H1 (cell line): Measurements from ENCODE around the gene C2orf81. TPM values are rescaled to one million over a fixed set of nuclear protein-coding genes. Genes with fewer than 3 reads are reported as not detected.

Experiments used
- BCL11A ChIP-seq, 2 experiments: IDR thresholded peaks; one replicate each; pipeline ENCODE4 v1.6.1; 2011; ENCODE audit warnings: low read depth in 2 of 2, low read length in 2 of 2, mild to moderate bottlenecking in 2 of 2
- EGR1 ChIP-seq: IDR thresholded peaks from 2 replicates; pipeline ENCODE4 v1.6.1; 2011; ENCODE audit warnings: low read depth, low read length, borderline replicate concordance
- TEAD4 ChIP-seq: IDR thresholded peaks from 2 replicates; pipeline ENCODE4 v1.6.1; 2012; ENCODE audit warnings: low read depth, low read length, inconsistent platforms, mixed read lengths
- polyA plus RNA-seq, 7 experiments: library from polyadenylated mRNA; depleted of rRNA in 3 of 7; stranded (reverse) in 5 of 7; unstranded in 2 of 7; fragments of >200 nt in 5 of 7; fragments of 200-250 nt in 2 of 7; gene quantifications; 1 replicate in 5 of 7; 2 replicates in 1 of 7; 4 replicates in 1 of 7; pipeline versions ENCODE4 v1.2.1 to v1.2.3, GENCODE V29; 2011 to 2013; ENCODE audit warnings: missing spikeins in 2 of 7, mixed read lengths in 2 of 7
- total RNA-seq: library from RNA; stranded (reverse); fragmentation: NEBNext Ultra II Directional; extraction: Animal tissue kit (Norgen Biotek cat#: 25700); gene quantifications from 2 replicates; pipeline ENCODE4 v1.2.1, GENCODE V29; 2021
- TF ChIP-seq, protein P1 (sequence below): IDR thresholded peaks from 2 replicates; pipeline ENCODE4 v1.6.1; 2011; ENCODE audit warnings: low read depth, mild to moderate bottlenecking, low read length; ENCODE audit not compliant: insufficient read depth
- TF ChIP-seq, protein P2 (sequence below): IDR thresholded peaks from 2 replicates; pipeline ENCODE4 v1.6.1; 2011; ENCODE audit warnings: low read length, improper control_type of control experiment

C2orf81 gene
- total and polyA plus RNA-seq, 2 of the 8 experiments (the other 6 are each of a cell fraction or from before 2014, with no cell fraction given): 1.6 to 3.3 TPM

DNA sequence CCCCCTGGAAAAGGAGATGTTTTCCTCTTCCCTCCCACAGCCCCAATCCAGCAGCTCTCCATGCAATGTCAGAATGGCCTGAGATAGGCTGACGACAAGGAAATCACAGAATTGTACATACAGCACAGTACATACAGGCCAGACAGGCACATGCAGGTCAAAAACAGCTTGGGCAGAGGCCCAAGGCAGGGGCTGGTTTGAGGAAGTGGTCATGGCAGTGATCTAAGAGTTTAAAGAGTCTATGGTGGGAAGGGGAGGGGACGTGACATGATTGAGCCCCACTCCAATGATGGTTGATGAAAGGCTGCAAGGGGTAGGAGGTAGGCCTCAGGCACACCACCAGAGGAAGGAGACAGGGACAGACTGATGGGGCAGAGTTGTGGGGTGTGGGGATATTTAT is 45.6 kb downstream of the C2orf81 start (continued):
- TF ChIP-seq, protein P1, sequence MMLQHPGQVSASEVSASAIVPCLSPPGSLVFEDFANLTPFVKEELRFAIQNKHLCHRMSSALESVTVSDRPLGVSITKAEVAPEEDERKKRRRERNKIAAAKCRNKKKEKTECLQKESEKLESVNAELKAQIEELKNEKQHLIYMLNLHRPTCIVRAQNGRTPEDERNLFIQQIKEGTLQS: no peak
- TF ChIP-seq TEAD4 (no peak), EGR1 (no peak), BCL11A (IDR thresholded peaks at IDR 0.05; ENCODE audit: low read depth in 2 of 2, low read length in 2 of 2) (no peak)
- TF ChIP-seq, protein P2, sequence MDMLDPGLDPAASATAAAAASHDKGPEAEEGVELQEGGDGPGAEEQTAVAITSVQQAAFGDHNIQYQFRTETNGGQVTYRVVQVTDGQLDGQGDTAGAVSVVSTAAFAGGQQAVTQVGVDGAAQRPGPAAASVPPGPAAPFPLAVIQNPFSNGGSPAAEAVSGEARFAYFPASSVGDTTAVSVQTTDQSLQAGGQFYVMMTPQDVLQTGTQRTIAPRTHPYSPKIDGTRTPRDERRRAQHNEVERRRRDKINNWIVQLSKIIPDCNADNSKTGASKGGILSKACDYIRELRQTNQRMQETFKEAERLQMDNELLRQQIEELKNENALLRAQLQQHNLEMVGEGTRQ: no peak
